H1 (cell line): Measurements from ENCODE around the gene LRRC56. TPM values are rescaled to one million over a fixed set of nuclear protein-coding genes. Genes with fewer than 3 reads are reported as not detected.

Experiments
- ATF3 ChIP-seq: IDR thresholded peaks from 2 replicates; pipeline ENCODE4 v1.6.1; 2011; ENCODE audit warnings: low read depth, mild to moderate bottlenecking, low read length; ENCODE audit not compliant: insufficient read depth
- BACH1 ChIP-seq: IDR thresholded peaks from 2 replicates; pipeline ENCODE4 v1.6.1; 2012; ENCODE audit warnings: low read length, improper control_type of control experiment
- BRCA1 ChIP-seq: IDR thresholded peaks from 2 replicates; pipeline ENCODE4 v1.6.1; 2012; ENCODE audit warnings: low read depth, low read length, improper control_type of control experiment
- CHD1 ChIP-seq: IDR thresholded peaks from 2 replicates; pipeline ENCODE4 v1.6.1; 2012; ENCODE audit warnings: low read depth, low read length, improper control_type of control experiment
- CHD7 ChIP-seq: fragments of 300-600 bp; sonication (generic); IDR thresholded peaks from 2 replicates; pipeline ENCODE4 v1.7.1; 2012; ENCODE audit warnings: low read length, moderate library complexity, mild to moderate bottlenecking, inconsistent platforms; ENCODE audit not compliant: insufficient replicate concordance
- CTBP2 ChIP-seq: IDR thresholded peaks from 2 replicates; pipeline ENCODE4 v1.7.0; 2011; ENCODE audit warnings: borderline replicate concordance, mild to moderate bottlenecking, moderate library complexity, mixed read lengths, low read length; ENCODE audit not compliant: insufficient read depth, insufficient read length
- E2F6 ChIP-seq: IDR thresholded peaks from 2 replicates; pipeline ENCODE4 v1.6.1; 2012; ENCODE audit warnings: inconsistent platforms
- RNF2 ChIP-seq: fragments of 200-900, 300-1000 bp; sonication (generic); IDR thresholded peaks from 2 replicates; pipeline ENCODE4 v1.7.1; 2016; ENCODE audit warnings: borderline replicate concordance, low read depth, mild to moderate bottlenecking, antibody characterized with exemption, low read length; ENCODE audit not compliant: poor library complexity, severe bottlenecking; ENCODE audit errors: missing control alignments
- TAF7 ChIP-seq: optimal IDR thresholded peaks from 2 replicates; pipeline ENCODE3; 2011; ENCODE audit warnings: low read depth, mild to moderate bottlenecking, inconsistent platforms, low read length, moderate library complexity, borderline replicate concordance
- YY1 ChIP-seq: IDR thresholded peaks from 2 replicates; pipeline ENCODE4 v1.6.1; 2011; ENCODE audit warnings: low read depth, mild to moderate bottlenecking, low read length
- polyA plus RNA-seq, 7 experiments: library from polyadenylated mRNA; depleted of rRNA in 3 of 7; stranded (reverse) in 5 of 7; unstranded in 2 of 7; fragments of >200 nt in 5 of 7; fragments of 200-250 nt in 2 of 7; gene quantifications; 1 replicate in 5 of 7; 2 replicates in 1 of 7; 4 replicates in 1 of 7; pipeline versions ENCODE4 v1.2.1 to v1.2.3, GENCODE V29; 2011 to 2013; ENCODE audit warnings: missing spikeins in 2 of 7, mixed read lengths in 2 of 7
- total RNA-seq: library from RNA; stranded (reverse); fragmentation: NEBNext Ultra II Directional; extraction: Animal tissue kit (Norgen Biotek cat#: 25700); gene quantifications from 2 replicates; pipeline ENCODE4 v1.2.1, GENCODE V29; 2021

LRRC56 gene
- total and polyA plus RNA-seq, 2 of the 8 experiments (the other 6 are each of a cell fraction or from before 2014, with no cell fraction given), result 0.94 to 1.9 TPM

GRCh38 chr11:551596-551995 lies 14.3 kb downstream of the LRRC56 start (continued):
- TF ChIP-seq CHD7 (no peak), ATF3 (no peak), RNF2 (no peak), E2F6 (no peak), TAF7 (no peak), YY1 (no peak), BRCA1 (no peak), CHD1 (no peak), BACH1 (no peak), CTBP2 (no peak)
